Measurements from ENCODE around the gene ABI2.

DNA sequence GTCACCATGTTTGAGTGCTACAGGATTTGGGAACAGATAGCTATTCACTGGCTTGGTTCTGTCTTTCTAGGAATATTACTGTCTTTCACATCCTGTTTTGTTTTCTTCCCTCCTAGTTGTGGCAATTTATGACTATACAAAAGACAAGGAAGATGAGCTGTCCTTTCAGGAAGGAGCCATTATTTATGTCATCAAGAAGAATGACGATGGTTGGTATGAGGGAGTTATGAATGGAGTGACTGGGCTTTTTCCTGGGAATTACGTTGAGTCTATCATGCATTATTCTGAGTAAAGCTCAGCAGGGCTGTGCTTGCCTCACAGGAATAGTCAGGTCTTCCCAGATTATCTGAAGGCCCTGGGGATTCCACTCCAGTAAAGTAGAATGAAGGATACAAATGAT lies 98.9 kb downstream of the ABI2 start:
- TF ChIP-seq, protein P1, sequence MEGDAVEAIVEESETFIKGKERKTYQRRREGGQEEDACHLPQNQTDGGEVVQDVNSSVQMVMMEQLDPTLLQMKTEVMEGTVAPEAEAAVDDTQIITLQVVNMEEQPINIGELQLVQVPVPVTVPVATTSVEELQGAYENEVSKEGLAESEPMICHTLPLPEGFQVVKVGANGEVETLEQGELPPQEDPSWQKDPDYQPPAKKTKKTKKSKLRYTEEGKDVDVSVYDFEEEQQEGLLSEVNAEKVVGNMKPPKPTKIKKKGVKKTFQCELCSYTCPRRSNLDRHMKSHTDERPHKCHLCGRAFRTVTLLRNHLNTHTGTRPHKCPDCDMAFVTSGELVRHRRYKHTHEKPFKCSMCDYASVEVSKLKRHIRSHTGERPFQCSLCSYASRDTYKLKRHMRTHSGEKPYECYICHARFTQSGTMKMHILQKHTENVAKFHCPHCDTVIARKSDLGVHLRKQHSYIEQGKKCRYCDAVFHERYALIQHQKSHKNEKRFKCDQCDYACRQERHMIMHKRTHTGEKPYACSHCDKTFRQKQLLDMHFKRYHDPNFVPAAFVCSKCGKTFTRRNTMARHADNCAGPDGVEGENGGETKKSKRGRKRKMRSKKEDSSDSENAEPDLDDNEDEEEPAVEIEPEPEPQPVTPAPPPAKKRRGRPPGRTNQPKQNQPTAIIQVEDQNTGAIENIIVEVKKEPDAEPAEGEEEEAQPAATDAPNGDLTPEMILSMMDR (IDR thresholded peaks at IDR 0.05 in 4 of 5, conservative IDR thresholded peaks at IDR 0.05 in 1 of 5): no peak
- TF ChIP-seq POLR2A (IDR thresholded peaks at IDR 0.05): no peak

All from gastrocnemius medialis (tissue), 4 donors.